ENCODE measurements around the gene CHSY3. TPM values are rescaled to one million over a fixed set of nuclear protein-coding genes. Genes with fewer than 3 reads are reported as not detected.

CHSY3 gene
- total RNA-seq, 4 donors from 2014 or later: 1.3 to 2.1 (median 1.5) TPM

GRCh38 chr5:130002876-130003275, 98.6 kb downstream of the CHSY3 start:
- H3K4me3 ChIP-seq: no peak overlapping the region
- H3K27ac ChIP-seq: no peak overlapping the region
- 93% methylated on average over 3 of the region's 3 CpGs for WGBS
- H3K9me3 ChIP-seq: peaks cover 5% of the 10 kb centered on the region
- TF ChIP-seq CTCF (IDR thresholded peaks at IDR 0.05) (no peak), EP300 (IDR thresholded peaks at IDR 0.05) (no peak), POLR2A (IDR thresholded peaks at IDR 0.05) (no peak), POLR2AphosphoS5 (IDR thresholded peaks at IDR 0.05) (no peak)
- DNase-seq (ENCODE audit: low spot score in 2 of 2): no peak
- H3K36me3 ChIP-seq: no peaks in the 10 kb centered on the region
- no peaks in the 10 kb centered on the region for H3K27me3 ChIP-seq
- no peaks in the 10 kb centered on the region for H3K4me1 ChIP-seq

GRCh38 chr5:130011986-130012385, 107.7 kb downstream of the CHSY3 start:
- no peak for TF ChIP-seq POLR2AphosphoS5 (IDR thresholded peaks at IDR 0.05)
- no peak for TF ChIP-seq POLR2A (IDR thresholded peaks at IDR 0.05)
- no peak for TF ChIP-seq EP300 (IDR thresholded peaks at IDR 0.05)
- no peak for TF ChIP-seq CTCF (IDR thresholded peaks at IDR 0.05)
- H3K4me1 ChIP-seq: no peaks in the 10 kb centered on the region
- 90% methylated on average over 3 of the region's 3 CpGs for WGBS
- H3K9me3 ChIP-seq: peaks cover 10% of the 10 kb centered on the region
- no peak overlapping the region for H3K27ac ChIP-seq
- H3K4me3 ChIP-seq: no peak overlapping the region
- H3K27me3 ChIP-seq: no peaks in the 10 kb centered on the region
- no peaks in the 10 kb centered on the region for H3K36me3 ChIP-seq
- no peak for DNase-seq (ENCODE audit: low spot score in 2 of 2)

- Histone ChIP-seq H3K27ac (no peak overlapping the region), H3K4me3 (no peak overlapping the region), H3K9me3 (no peaks in the 10 kb centered on the region), H3K27me3 (no peaks in the 10 kb centered on the region), H3K4me1 (no peaks in the 10 kb centered on the region), H3K36me3 (no peaks in the 10 kb centered on the region)
- 53% methylated on average over 4 of the region's 4 CpGs for WGBS
- DNase-seq (ENCODE audit: low spot score in 2 of 2): no peak
- TF ChIP-seq CTCF (IDR thresholded peaks at IDR 0.05) (no peak), POLR2A (IDR thresholded peaks at IDR 0.05) (no peak), POLR2AphosphoS5 (IDR thresholded peaks at IDR 0.05) (no peak), EP300 (IDR thresholded peaks at IDR 0.05) (no peak)
Measured at GRCh38 chr5:130017173-130017572, 112.9 kb downstream of the CHSY3 start.

- DNase-seq (ENCODE audit: low spot score in 2 of 2): no peak
- Histone ChIP-seq H3K27me3 (no peaks in the 10 kb centered on the region), H3K4me3 (no peak overlapping the region), H3K27ac (no peak overlapping the region), H3K4me1 (no peaks in the 10 kb centered on the region), H3K36me3 (no peaks in the 10 kb centered on the region), H3K9me3 (no peaks in the 10 kb centered on the region)
- 92% methylated on average over 8 of the region's 8 CpGs for WGBS
- TF ChIP-seq POLR2A (IDR thresholded peaks at IDR 0.05) (no peak), POLR2AphosphoS5 (IDR thresholded peaks at IDR 0.05) (no peak), EP300 (IDR thresholded peaks at IDR 0.05) (no peak), CTCF (IDR thresholded peaks at IDR 0.05) (no peak)
Measured at GRCh38 chr5:130018641-130019040, 114.4 kb downstream of the CHSY3 start.

GRCh38 chr5:130021000-130021399, 116.7 kb downstream of the CHSY3 start:
- DNase-seq (ENCODE audit: low spot score in 2 of 2): no peak
- Histone ChIP-seq H3K36me3 (no peaks in the 10 kb centered on the region), H3K9me3 (no peaks in the 10 kb centered on the region), H3K27ac (no peak overlapping the region), H3K4me1 (no peaks in the 10 kb centered on the region), H3K4me3 (no peak overlapping the region), H3K27me3 (no peaks in the 10 kb centered on the region)
- TF ChIP-seq CTCF (IDR thresholded peaks at IDR 0.05) (no peak), POLR2A (IDR thresholded peaks at IDR 0.05) (no peak), EP300 (IDR thresholded peaks at IDR 0.05) (no peak), POLR2AphosphoS5 (IDR thresholded peaks at IDR 0.05) (no peak)

Measured in suprapubic skin (tissue), 4 donors.